PC-3 (cell line): Measurements from ENCODE around the gene EIF3D.

ENCODE experiments used
- CTCF ChIP-seq: fragments of 300-600 bp; sonication (generic); conservative IDR thresholded peaks from 2 replicates; pipeline ENCODE4 v1.5.1; 2017; ENCODE audit warnings: antibody characterized with exemption, low read depth, mild to moderate bottlenecking, low read length
- EZH2 ChIP-seq: fragments of 300-600 bp; sonication (generic); IDR thresholded peaks from one replicate; pipeline ENCODE4 v1.6.1; 2017; ENCODE audit warnings: antibody characterized with exemption, mild to moderate bottlenecking, low read length; ENCODE audit not compliant: unreplicated experiment

DNA sequence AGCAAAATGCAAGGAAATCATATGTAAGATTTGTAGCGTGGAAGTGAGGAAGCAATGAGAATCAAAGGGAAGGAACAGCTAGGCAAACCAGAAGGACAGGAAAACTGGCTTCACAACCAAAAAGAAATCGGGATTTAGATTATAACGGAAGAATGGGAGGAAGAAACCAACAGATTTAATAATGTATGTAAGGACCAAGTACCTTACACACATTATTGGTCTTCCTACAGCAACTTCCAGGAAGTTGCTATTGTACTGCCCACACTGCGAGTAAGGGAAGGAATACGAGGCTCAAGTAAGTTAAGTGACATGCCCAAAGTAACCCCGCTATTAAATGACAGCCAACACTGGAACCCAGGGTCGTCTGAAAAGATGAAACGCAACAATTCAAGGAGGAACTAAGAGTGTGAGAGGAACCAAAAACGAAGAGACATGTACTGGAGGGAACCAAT lies 48.0 kb downstream of the EIF3D start:
- no peak for TF ChIP-seq CTCF
- no peak for TF ChIP-seq EZH2
